DOHH2 (cell line): ENCODE data around the gene LRRC8B.

ENCODE experiments used
- EZH2phosphoT487 ChIP-seq: fragments of 200-600 bp; sonication (generic); IDR thresholded peaks from 2 replicates; pipeline ENCODE4 v1.6.1; 2017; ENCODE audit warnings: borderline replicate concordance, mild to moderate bottlenecking, antibody characterized with exemption, low read length, moderate library complexity, mixed read lengths
- TF ChIP-seq, protein P1 (sequence below): fragments of 200-600 bp; sonication (generic); IDR thresholded peaks from one replicate; pipeline ENCODE4 v1.5.1; 2014; ENCODE audit warnings: antibody characterized with exemption, mild to moderate bottlenecking, low read depth, low read length; ENCODE audit not compliant: poor library complexity, severe bottlenecking

DNA sequence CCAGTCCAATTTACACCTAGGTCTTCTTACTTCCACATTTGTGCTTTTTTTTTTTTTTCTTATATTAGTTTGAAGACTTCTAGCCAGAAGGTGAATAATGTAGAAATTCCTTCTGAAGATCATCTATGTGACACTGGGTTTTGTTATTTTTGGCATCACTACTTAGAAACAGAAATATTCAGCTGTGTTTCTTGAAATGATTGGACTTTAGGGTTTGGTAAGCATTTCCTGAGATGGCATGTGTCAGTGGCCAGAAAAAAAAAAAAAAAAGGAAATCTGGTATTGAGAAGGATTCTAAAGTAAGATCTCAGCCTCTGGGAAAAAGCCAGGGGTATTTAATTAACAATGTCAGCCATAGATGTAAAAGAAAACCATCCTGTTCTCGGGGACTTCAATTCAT lies 64.9 kb downstream of the LRRC8B start:
- TF ChIP-seq, protein P1, sequence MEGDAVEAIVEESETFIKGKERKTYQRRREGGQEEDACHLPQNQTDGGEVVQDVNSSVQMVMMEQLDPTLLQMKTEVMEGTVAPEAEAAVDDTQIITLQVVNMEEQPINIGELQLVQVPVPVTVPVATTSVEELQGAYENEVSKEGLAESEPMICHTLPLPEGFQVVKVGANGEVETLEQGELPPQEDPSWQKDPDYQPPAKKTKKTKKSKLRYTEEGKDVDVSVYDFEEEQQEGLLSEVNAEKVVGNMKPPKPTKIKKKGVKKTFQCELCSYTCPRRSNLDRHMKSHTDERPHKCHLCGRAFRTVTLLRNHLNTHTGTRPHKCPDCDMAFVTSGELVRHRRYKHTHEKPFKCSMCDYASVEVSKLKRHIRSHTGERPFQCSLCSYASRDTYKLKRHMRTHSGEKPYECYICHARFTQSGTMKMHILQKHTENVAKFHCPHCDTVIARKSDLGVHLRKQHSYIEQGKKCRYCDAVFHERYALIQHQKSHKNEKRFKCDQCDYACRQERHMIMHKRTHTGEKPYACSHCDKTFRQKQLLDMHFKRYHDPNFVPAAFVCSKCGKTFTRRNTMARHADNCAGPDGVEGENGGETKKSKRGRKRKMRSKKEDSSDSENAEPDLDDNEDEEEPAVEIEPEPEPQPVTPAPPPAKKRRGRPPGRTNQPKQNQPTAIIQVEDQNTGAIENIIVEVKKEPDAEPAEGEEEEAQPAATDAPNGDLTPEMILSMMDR: no peak
- TF ChIP-seq EZH2phosphoT487: no peak
